Measurements from ENCODE around the gene CMTM5.
"Not testable (repeated sequence)": the region's sequence is repeated elsewhere in the genome, so short reads cannot be mapped to it uniquely, and the experiment has no call there.

The CMTM5 gene

GRCh38 chr14:23398348-23398747, 21.5 kb downstream of the CMTM5 start:
- DNase-seq (ENCODE audit: low read depth, low spot score): no peak

- no peak for DNase-seq (ENCODE audit: low read depth, low spot score)
Measured at GRCh38 chr14:23399136-23399535, 22.3 kb downstream of the CMTM5 start.

- DNase-seq (ENCODE audit: low read depth, low spot score): no peak
Measured at GRCh38 chr14:23399591-23399990, 22.7 kb downstream of the CMTM5 start.

- not testable (repeated sequence) for DNase-seq (ENCODE audit: low read depth, low spot score)
Measured at GRCh38 chr14:23400496-23401149, 23.8 kb downstream of the CMTM5 start.

GRCh38 chr14:23401291-23401690, 24.4 kb downstream of the CMTM5 start:
- DNase-seq (ENCODE audit: low read depth, low spot score): no peak

- no peak for DNase-seq (ENCODE audit: low read depth, low spot score)
Measured at GRCh38 chr14:23402296-23403138, 25.7 kb downstream of the CMTM5 start.

- no peak for DNase-seq (ENCODE audit: low read depth, low spot score)
Measured at GRCh38 chr14:23403139-23403438, 26.2 kb downstream of the CMTM5 start.

- DNase-seq (ENCODE audit: low read depth, low spot score): no peak
Measured at GRCh38 chr14:23403908-23404307, 27.1 kb downstream of the CMTM5 start.

GRCh38 chr14:23404331-23404900, 27.6 kb downstream of the CMTM5 start:
- no peak for DNase-seq (ENCODE audit: low read depth, low spot score)

GRCh38 chr14:23405096-23405495, 28.2 kb downstream of the CMTM5 start:
- DNase-seq (ENCODE audit: low read depth, low spot score): no peak

- DNase-seq (ENCODE audit: low read depth, low spot score): no peak
Measured at GRCh38 chr14:23405516-23406025, 28.7 kb downstream of the CMTM5 start.

- DNase-seq (ENCODE audit: low read depth, low spot score): no peak
Measured at GRCh38 chr14:23406244-23406643, 29.4 kb downstream of the CMTM5 start.

- DNase-seq (ENCODE audit: low read depth, low spot score): no peak
Measured at GRCh38 chr14:23406725-23407355, 30.0 kb downstream of the CMTM5 start.

- no peak for DNase-seq (ENCODE audit: low read depth, low spot score)
Measured at GRCh38 chr14:23407516-23408306, 30.9 kb downstream of the CMTM5 start, which contains the start of gene MYH6. MYH6 (minus strand) TSS chr14:23408273; CDS start chr14:23407223, 1,050 bp downstream.

- DNase-seq (ENCODE audit: low read depth, low spot score): no peak
Measured at GRCh38 chr14:23408307-23408630, 31.4 kb downstream of the CMTM5 start.

GRCh38 chr14:23409475-23409874, 32.6 kb downstream of the CMTM5 start:
- DNase-seq (ENCODE audit: low read depth, low spot score): no peak

GRCh38 chr14:23409966-23410635, 33.3 kb downstream of the CMTM5 start:
- no peak for DNase-seq (ENCODE audit: low read depth, low spot score)

GRCh38 chr14:23411563-23412525, 35.0 kb downstream of the CMTM5 start:
- DNase-seq (ENCODE audit: low read depth, low spot score): no peak

GRCh38 chr14:23413681-23414080, 36.8 kb downstream of the CMTM5 start:
- no peak for DNase-seq (ENCODE audit: low read depth, low spot score)

- DNase-seq (ENCODE audit: low read depth, low spot score): no peak
Measured at GRCh38 chr14:23414254-23414653, 37.4 kb downstream of the CMTM5 start.

Measured in astrocyte of the hippocampus (primary cell).